Measurements from ENCODE around the gene CAPN15.

Gene CAPN15

GRCh38 chr16:561957-562938 is 34.7 kb downstream of the CAPN15 start:
- DNase-seq (ENCODE audit: low spot score): no peak

DNA sequence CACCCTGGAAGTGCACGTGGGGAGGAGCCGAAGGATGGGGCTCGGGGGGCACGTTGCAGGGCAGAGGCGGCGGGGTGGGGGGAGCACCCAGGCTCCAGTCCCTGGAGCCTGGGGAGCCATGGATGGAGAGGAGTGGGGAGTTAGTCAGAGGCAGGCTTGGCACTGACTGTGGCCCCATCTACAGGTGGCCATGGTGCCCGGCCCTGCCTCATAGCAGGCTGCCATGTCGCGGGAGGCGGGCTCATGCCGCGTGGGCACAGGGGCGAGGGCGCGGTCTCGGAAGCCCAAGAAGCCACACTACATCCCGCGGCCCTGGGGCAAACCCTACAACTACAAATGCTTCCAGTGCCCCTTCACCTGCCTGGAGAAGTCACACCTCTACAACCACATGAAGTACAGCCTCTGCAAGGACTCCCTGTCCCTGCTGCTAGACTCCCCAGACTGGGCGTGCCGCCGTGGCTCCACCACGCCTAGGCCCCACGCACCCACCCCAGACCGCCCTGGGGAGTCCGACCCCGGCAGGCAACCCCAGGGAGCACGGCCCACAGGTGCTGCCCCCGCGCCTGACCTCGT is 35.6 kb downstream of the CAPN15 start:
- DNase-seq (ENCODE audit: low spot score): no peak

DNA sequence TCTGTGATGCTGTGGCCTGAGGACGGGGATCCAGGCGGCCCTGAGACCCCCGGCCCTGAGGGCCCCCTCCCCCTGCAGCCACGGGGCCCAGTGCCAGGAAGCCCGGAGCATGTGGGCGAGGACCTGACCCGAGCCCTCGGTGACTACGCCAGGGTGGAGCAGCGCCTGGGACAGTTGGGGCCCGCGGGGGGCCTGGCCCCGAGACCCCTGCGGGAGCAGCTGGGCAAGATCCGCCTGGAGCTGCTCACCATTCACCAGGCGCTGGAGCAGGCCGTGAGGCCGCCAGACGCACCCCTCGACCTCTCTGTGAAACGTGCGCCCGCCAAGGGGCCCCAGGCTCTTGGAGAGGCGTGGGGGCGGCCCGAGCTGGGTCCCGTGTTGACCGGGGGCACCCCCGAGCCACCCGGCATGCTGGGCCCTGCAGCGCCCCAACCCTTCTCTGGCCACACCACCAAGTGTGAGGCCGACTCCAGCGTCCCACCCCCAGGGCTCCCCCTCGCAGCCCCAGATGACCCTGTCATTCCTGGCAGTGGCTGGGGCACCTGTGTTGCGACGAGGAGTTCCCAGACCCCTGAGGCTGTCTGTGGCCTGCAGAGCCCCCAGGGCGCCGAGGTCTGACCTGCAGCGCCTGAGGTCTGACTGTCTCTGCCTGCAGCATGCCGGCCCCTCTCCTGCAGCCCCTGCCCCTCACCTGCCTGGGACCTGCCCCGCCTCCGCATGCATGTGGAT is 37.3 kb downstream of the CAPN15 start:
- no peak for DNase-seq (ENCODE audit: low spot score)

DNA sequence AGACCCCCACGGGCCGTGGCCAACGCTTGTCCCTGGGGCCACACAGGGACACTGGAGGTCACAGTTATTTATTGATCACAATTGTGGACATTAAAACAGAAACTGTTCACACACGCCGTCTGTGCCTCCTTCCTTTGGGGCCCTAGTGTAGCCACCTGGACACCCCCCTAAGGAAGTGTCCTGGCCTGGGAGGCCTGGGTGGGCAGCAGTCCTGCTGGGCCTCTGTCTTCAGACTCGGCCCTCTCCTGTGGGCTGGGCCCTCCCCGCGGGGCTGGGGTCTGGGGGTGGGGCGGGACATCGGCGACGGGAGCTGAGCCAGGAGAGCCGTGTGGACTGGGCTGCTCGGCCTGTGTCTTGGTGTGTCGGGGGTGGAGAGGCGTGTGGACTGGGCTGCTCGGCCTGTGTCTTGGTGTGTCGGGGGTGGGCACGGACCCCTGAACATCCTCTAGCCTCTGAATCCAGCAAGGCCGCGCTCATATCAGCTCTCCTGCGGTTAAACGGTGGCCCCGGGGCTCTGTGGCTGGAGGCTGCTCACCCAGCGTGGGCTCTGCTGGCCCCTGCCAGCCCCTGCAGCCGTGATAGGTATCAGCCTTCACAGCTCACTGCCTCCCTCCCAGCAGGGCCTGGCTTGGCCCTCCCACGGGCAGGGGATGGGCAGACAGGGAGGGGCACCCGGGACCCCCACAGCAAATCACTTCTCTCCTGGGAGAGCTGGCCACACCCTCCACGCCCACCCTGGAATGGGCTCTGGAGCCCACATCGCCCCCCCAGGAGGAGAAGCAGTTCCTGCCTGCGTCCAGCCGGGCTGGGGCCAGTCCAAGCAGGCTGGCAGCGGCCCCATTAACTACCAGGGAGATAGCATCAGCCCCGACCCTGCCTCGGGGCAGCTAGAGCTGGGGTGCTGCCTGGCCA is 38.2 kb downstream of the CAPN15 start:
- no peak for DNase-seq (ENCODE audit: low spot score)

DNA sequence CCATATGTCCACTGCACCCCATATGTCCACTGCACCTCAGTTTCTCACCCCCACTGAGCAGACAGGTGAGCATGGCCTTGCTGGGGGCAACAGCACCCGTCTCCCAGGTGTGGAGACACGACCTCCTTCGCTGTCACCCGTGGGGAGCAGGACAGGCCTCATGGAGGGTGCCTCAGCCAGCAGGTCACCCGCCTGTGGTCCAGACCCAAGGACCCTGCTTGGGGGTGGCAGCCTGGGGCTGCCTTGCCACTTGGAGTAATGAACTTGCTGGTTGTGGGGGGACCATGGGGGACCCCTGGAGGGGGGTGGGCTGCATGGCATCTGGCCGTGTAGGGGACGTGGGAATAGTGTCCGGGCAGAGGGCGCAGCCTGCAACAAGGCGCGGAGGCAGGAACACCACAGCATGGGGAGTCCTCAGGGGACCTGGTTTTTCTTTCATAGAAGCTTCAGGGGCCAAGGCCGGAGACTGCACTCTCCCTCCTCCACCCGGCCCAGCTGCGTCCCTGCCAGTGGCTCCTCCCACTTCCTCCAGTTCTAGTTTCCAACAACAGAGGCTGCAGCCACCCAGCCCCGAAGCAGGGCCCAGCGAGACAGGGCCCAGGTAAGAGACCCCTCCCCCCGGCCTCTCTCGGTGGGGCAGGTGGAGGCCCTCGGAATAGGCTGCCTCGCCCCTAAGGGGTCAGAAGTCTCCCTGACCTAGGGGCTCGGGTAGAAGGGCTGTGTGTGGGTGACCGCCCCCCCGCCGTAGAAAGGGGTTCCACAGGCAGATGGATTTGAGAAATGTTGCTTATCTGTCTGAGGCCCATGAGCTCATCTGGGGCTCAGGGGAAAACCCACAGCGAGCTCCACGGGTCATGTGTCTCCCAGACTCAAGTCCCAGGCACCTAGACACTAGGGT is 39.2 kb downstream of the CAPN15 start, which contains the start of gene NHLRC4:
Gene NHLRC4 (plus strand): TSS at position 531 of the 898 bp plus-strand sequence. CDS start 1,043 bp downstream, outside the sequence.
- DNase-seq (ENCODE audit: low spot score): peak; percentile 51

DNA sequence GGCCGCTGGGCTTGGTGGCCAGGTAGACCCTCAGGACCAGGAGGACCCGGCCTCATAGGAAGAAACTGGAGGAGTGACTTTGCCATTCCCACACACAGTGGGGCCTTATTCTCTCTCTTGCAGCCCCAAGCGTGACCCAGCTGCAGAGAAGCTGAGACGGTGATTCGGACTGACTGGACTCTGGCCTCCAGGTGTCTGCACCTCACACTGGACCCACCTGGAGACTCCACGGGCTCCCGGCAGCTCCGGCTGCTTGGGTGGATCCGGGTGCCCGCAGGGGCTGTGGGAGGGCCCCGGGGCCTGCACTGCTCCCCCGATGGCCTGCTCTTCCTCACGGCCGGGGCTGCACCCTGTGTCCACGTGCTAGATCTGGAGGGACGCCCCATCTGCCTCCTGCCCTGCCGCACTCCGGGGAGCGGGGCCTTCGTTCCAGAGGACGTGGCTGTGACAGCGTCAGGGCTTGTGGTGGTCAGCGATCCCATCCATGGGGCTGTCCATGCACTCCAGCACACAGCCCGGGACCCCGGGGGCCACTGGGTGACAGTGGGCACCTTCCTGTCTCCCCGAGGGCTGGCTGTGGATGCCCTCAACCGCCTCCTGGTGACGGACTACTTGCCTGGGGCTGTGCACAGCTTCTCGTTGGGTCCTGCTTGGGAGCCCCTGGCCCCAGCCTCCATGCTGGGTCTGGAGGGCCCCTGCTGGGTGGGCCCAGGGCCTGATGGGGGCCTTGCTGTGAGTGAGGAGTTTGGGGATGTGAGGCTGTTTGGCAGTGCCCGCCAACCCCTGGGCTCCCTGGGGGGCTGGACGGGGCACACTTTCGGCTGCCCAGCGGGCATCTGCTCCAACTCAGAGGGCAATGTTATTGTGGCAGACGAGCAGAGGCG is 40.1 kb downstream of the CAPN15 start:
- DNase-seq (ENCODE audit: low spot score): no peak

- DNase-seq (ENCODE audit: low spot score): no peak
Observed at GRCh38 chr16:568401-569258, 41.1 kb downstream of the CAPN15 start.

GRCh38 chr16:569445-570254 is 42.1 kb downstream of the CAPN15 start, which contains the start of gene PIGQ:
TSS of gene PIGQ (plus strand) at chr16:569968. CDS start at chr16:574075, 4,107 bp downstream.
- peak; percentile 60 for DNase-seq (ENCODE audit: low spot score)

GRCh38 chr16:572865-573650 is 45.5 kb downstream of the CAPN15 start:
- no peak for DNase-seq (ENCODE audit: low spot score)

DNA sequence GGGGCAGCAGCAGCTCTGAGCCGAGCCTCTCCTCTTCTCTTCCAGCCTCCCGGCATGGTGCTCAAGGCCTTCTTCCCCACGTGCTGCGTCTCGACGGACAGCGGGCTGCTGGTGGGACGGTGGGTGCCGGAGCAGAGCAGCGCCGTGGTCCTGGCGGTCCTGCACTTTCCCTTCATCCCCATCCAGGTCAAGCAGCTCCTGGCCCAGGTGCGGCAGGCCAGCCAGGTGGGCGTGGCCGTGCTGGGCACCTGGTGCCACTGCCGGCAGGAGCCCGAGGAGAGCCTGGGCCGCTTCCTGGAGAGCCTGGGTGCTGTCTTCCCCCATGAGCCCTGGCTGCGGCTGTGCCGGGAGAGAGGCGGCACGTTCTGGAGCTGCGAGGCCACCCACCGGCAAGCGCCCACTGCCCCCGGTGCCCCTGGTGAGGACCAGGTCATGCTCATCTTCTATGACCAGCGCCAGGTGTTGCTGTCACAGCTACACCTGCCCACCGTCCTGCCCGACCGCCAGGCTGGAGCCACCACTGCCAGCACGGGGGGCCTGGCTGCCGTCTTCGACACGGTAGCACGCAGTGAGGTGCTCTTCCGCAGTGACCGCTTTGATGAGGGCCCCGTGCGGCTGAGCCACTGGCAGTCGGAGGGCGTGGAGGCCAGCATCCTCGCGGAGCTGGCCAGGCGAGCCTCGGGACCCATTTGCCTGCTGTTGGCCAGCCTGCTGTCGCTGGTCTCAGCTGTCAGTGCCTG is 46.7 kb downstream of the CAPN15 start:
- DNase-seq (ENCODE audit: low spot score): no peak

DNA sequence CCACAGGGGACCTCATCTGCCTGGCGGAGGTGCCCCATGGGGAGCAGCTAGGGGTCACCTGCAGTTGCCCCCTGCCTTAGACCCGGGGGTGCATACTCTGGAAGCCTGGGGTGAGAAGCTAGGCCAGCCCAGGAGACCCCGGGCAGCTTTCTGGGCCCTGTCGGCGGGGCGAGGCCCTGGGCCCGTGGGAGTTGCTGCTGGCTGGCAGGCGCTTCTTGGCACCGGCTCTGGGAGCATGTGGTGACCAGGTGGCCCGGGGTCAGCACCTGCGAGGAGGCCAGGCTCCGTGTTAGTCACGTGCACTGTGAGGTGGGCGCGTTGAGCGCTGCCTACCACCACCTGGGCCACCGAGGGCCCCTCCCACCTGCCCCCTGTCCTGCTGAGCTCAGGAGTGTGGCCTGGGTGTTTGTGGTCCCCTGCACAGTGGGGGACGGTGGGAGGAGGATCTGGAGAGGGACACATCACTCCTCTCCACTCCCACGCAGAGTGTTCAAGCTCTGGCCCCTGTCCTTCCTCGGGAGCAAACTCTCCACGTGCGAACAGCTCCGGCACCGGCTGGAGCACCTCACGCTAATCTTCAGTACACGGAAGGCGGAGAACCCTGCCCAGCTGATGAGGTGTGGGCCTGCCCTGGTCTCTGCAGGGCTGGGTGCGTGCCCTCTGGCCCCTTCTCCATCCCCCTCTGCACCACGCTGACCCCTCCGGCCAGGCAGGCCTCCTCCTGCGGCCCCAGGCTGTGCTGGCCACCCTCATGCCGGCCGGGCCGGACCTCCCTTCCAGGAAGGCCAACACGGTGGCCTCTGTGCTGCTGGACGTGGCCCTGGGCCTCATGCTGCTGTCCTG is 48.1 kb downstream of the CAPN15 start:
- DNase-seq (ENCODE audit: low spot score): no peak

GRCh38 chr16:576197-576822 is 48.8 kb downstream of the CAPN15 start:
- no peak for DNase-seq (ENCODE audit: low spot score)

- no peak for DNase-seq (ENCODE audit: low spot score)
Observed at GRCh38 chr16:576823-577201, 49.3 kb downstream of the CAPN15 start.

DNA sequence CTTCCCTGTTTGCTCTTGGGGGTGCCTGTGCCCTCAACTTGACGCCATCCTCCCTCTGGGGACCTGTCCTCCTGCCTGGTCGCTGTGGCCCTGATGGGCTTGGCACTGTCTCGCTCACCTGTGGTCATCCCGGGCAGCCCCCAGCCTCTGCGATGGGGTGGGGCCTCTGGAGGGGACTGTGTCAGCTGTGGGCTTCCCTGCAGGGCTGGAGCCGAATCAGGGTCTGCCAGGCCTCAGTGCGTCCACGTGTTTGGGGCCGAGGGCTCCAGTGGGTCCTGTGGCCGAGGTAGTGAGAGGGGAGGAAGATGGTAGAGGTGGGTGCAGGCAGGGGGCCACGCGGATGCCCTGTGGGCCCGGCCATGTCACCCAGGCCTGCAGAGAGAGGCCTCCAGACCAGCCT is 50.3 kb downstream of the CAPN15 start:
- no peak for DNase-seq (ENCODE audit: low spot score)
